A549 treated with RU486 at 1 μM for 4 hours (cell line): ENCODE measurements around the gene RADIL. TPM values are rescaled to one million over a fixed set of nuclear protein-coding genes. Genes with fewer than 3 reads are reported as not detected.

Experiments
- total RNA-seq: library from RNA; stranded (reverse); fragments of 200-300 nt; extraction: Qiagen RNA extraction; gene quantifications from 5 replicates; pipeline ENCODE4 v1.2.3, GENCODE V29; 2022; ENCODE audit warnings: low read depth

The RADIL gene, protein sequence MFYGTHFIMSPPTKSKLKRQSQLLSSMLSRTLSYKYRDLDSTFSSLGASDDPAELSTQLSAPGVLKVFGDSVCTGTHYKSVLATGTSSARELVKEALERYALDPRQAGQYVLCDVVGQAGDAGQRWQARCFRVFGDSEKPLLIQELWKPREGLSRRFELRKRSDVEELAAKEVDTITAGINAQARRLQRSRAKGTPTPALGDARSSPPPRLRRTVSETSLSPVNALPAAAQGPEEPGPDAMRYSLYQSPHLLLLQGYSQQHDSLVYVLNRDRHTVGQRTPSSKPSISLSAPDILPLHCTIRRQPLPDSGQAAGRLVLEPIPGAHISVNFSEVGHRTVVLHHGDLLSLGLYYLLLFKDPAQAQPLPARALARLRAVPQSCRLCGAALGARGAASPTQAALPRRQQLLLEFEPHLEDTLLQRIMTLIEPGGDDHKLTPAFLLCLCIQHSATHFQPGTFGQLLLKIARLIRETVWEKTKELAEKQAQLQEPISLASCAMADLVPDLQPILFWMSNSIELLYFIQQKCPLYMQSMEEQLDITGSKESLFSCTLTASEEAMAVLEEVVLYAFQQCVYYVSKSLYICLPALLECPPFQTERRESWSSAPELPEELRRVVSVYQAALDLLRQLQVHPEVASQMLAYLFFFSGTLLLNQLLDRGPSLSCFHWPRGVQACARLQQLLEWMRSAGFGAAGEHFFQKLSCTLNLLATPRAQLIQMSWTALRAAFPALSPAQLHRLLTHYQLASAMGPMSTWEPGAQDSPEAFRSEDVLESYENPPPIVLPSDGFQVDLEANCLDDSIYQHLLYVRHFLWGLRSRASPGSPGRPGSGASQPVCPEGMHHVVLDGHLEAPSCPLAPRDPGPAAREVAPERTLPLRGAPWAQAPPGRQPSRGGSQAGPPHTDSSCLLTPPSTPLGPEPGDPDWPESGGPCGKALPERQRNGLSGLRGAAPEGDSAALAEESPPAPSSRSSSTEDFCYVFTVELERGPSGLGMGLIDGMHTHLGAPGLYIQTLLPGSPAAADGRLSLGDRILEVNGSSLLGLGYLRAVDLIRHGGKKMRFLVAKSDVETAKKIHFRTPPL
- 0.98 to 2.7 TPM (median 1.9 TPM) in 5 replicates for total RNA-seq

DNA sequence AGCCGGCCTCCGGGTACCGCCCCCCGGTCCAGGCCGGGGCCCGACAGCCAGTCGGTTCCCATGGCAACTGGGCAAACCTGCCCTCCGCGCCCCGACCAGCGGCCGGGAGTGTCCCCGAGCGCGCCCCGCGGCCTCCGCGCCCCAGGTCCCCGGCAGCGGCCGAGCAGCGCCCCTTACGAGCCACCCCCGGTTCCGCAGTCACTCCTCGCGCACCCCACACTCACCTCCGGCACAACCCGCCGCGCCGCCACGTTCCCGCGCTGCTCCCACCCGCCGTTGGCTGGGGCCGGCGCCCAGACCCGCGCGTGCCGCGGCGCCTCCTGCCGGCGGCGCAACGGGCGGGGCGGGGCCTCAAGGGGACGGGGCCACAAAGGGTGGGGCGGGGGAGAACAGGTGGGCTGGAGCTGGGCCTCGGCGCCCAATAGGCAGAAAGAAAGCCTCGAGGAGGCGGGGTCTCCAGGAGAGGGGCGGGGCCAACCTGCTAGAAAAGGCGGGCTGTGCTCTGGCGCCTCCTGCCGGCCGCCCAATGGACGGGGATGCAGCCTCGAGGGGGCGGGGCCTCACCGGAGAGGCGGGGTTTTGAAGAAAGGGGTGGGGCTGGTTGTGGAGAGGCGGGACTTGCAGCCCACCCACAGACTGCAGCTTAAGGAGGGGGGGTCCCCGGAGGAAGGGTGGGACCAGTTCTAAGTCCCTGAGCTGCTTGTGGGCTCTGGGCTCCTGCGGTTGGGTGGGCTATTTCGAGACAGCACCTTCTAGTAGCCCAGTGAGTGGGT is at the start of gene RADIL:
Gene RADIL (minus strand): TSS at position 345 of the 773 bp plus-strand sequence. CDS start 5,577 bp downstream, outside the sequence.

DNA sequence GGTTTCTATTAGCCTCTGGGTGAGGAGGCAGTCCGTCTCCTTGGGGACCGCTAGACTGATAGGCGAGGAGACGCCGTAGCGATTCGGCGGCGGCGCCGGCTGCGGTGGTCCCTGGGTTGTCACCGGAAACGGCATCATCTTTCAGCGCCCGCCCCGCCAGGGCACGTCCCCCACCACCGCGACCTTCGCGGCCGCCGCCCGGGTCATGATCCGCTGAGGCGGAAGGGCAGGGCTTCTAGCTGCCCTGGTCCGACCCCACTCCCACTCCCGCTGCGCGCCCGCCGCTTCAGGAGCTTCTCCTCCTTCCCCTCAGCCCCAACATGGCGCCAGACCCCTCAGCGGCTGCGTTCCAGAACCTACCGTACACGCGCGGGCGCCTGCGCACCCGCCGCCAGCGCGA is 21.8 kb downstream of the RADIL start, which contains the start of gene PAPOLB:
Gene PAPOLB (minus strand): TSS at position 358 of the 400 bp plus-strand sequence. CDS start 220 bp downstream, at position 138.

DNA sequence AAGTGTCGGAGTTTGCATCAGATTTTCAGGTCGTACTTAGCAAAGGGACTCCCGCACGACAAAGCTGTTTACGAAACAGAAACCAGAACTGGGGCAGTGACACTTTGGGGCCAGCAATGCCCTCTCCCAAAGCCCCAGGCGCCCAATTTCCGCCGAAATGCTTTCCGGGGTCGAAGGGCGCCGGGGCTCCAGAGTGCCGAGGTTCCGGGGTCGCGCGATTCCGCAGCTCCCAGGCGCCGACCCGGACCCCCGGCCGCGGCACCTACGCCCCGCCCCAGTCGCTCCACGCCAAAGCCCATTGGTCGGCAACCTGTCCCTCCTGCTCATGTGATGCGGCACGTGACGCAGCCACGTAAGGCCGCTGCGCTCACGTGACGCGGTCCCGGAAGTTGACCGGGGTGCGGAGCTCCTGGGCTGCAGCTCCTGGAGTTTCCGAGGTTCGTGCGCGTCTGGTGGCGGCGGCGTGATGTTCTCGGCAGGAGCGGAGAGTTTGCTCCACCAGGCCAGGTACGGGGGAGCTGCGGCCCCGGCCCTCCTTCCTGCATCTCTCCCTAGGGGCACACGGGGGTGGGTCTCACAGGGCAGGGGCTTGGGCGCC is 108.2 kb downstream of the RADIL start, which contains the start of gene AP5Z1:
Gene AP5Z1 (plus strand): TSS at position 374 of the 598 bp plus-strand sequence. CDS start 93 bp downstream, at position 467.

Other genes starting within 250 kb of the RADIL start
- gene FOXK1, start 201.4 kb downstream of the RADIL start, total RNA-seq = 10.4 to 14.3 TPM (median 11.3 TPM) in 5 replicates
- 21.7 to 37.8 TPM (median 32.3 TPM) in 5 replicates for gene AP5Z1, start 108.1 kb downstream of the RADIL start, total RNA-seq
- gene PAPOLB, start 21.7 kb downstream of the RADIL start, total RNA-seq = not detected in 5 replicates
- gene MMD2, start 75.5 kb upstream of the RADIL start, total RNA-seq = not detected in 5 replicates
- gene RBAK, start 162.1 kb upstream of the RADIL start, total RNA-seq = 2.8 to 6.7 TPM (median 6.3 TPM) in 5 replicates